K562 (cell line): ENCODE measurements around the gene CENPB. TPM values are rescaled to one million over a fixed set of nuclear protein-coding genes. Genes with fewer than 3 reads are reported as not detected.

ENCODE experiments used
- ATF7 ChIP-seq: fragments of 450-650 bp; IDR thresholded peaks from 2 replicates; pipeline ENCODE4 v1.7.1; 2014; ENCODE audit warnings: mild to moderate bottlenecking, moderate library complexity
- CBX1 ChIP-seq: sonication (generic); IDR thresholded peaks from 2 replicates; pipeline ENCODE4 v1.6.1; 2016; ENCODE audit warnings: antibody characterized with exemption, low read depth, mild to moderate bottlenecking
- CREB3 ChIP-seq: fragments of 450-650 bp; conservative IDR thresholded peaks from 2 replicates; pipeline ENCODE4 v1.6.1; 2016; ENCODE audit warnings: missing genetic modification characterization, low read depth, mild to moderate bottlenecking, missing compliant biosample characterization, moderate library complexity
- EP400 ChIP-seq: fragments of 450-650 bp; IDR thresholded peaks from 2 replicates; pipeline ENCODE4 v1.6.1; 2017; ENCODE audit warnings: antibody characterized with exemption, mild to moderate bottlenecking, moderate library complexity
- FOXP1 ChIP-seq: sonication (generic); formaldehyde crosslinking; IDR thresholded peaks from 2 replicates; pipeline ENCODE4 v1.8.0; 2022; ENCODE audit warnings: mild to moderate bottlenecking, missing genetic modification reagents
- L3MBTL2 ChIP-seq: fragments of 450-650 bp; IDR thresholded peaks from 2 replicates; pipeline ENCODE4 v1.6.1; 2016; ENCODE audit warnings: mild to moderate bottlenecking, moderate library complexity
- NCOA6 ChIP-seq: fragments of 450-650 bp; IDR thresholded peaks from 2 replicates; pipeline ENCODE4 v1.6.1; 2017; ENCODE audit warnings: mild to moderate bottlenecking
- NR2F6 ChIP-seq: fragments of 450-650 bp; formaldehyde crosslinking; IDR thresholded peaks from 2 replicates; pipeline ENCODE4 v1.4.0; 2020; ENCODE audit warnings: mild to moderate bottlenecking
- POLR2AphosphoS2 ChIP-seq: IDR thresholded peaks from 2 replicates; pipeline ENCODE4 v1.6.1; 2012; ENCODE audit warnings: low read length, improper control_type of control experiment
- PRPF4 ChIP-seq: fragments of 200-400 bp; formaldehyde crosslinking; IDR thresholded peaks from one replicate; pipeline ENCODE4 v1.6.1; 2017; ENCODE audit warnings: low read length, low read depth, mild to moderate bottlenecking; ENCODE audit not compliant: insufficient read depth, poor library complexity, severe bottlenecking
- PTBP1 ChIP-seq: fragments of 200-400 bp; formaldehyde crosslinking; IDR thresholded peaks from 2 replicates; pipeline ENCODE4 v1.6.1; 2017; ENCODE audit warnings: low read depth, low read length
- PTTG1 ChIP-seq: fragments of 450-650 bp; IDR thresholded peaks from 2 replicates; pipeline ENCODE4 v1.6.1; 2016; ENCODE audit warnings: low read depth, mild to moderate bottlenecking, missing genetic modification characterization, missing compliant biosample characterization
- ZKSCAN8 ChIP-seq: fragments of 200-800 bp; sonication (Bioruptor generic); IDR thresholded peaks from 2 replicates; pipeline ENCODE4 v1.6.1; 2016; ENCODE audit warnings: missing genetic modification characterization, missing compliant biosample characterization
- ZNF586 ChIP-seq: fragments of 450-650 bp; formaldehyde crosslinking; conservative IDR thresholded peaks from 2 replicates; pipeline ENCODE4 v1.4.0; 2020; ENCODE audit warnings: mild to moderate bottlenecking, moderate library complexity
- ZNF589 ChIP-seq: fragments of 200-800 bp; sonication (Bioruptor generic); IDR thresholded peaks from 2 replicates; pipeline ENCODE4 v1.6.1; 2016; ENCODE audit warnings: low read depth, missing genetic modification characterization, missing compliant biosample characterization
- polyA plus RNA-seq, 8 experiments: library from polyadenylated mRNA; depleted of rRNA in 4 of 8; stranded (reverse) in 5 of 8; unstranded in 3 of 8; fragments of >200 nt; fragmentation: Nextera tagmentation in 2 of 8; fragmentation: Illumina TruSeq in 1 of 8; extraction: Ambion mirVana in 2 of 8; extraction: Trizol in 1 of 8; gene quantifications; 2 replicates each; pipeline versions ENCODE4 v1.2.1 to v1.2.3, GENCODE V29; 2011 to 2014; ENCODE audit warnings: inconsistent platforms in 1 of 8, missing spikeins in 1 of 8
- total RNA-seq, 7 experiments: library from RNA; depleted of rRNA in 6 of 7; stranded (reverse); fragments of >200 nt in 6 of 7; fragmentation: Illumina TruSeq in 2 of 7; extraction: Trizol in 2 of 7; gene quantifications; 2 replicates each; pipeline versions ENCODE4 v1.2.1 to v1.2.3, GENCODE V29; 2011 to 2021; ENCODE audit warnings: low replicate concordance in 1 of 7
- TF ChIP-seq, protein P1 (sequence below): sonication (generic); formaldehyde crosslinking; IDR thresholded peaks from 2 replicates; pipeline ENCODE4 v1.8.0; 2022; ENCODE audit warnings: mild to moderate bottlenecking, low read depth, missing genetic modification reagents
- TF ChIP-seq, protein P2 (sequence below): fragments of 250-450 bp; sonication (Bioruptor Pico); IDR thresholded peaks from 2 replicates; pipeline ENCODE4 v1.8.0; 2021; ENCODE audit warnings: moderate library complexity, mild to moderate bottlenecking, inconsistent platforms
- TF ChIP-seq, protein P3 (sequence below): fragments of 450-650 bp; IDR thresholded peaks from 2 replicates; pipeline ENCODE4 v1.7.0; 2016; ENCODE audit warnings: borderline replicate concordance
- TF ChIP-seq, protein P4 (sequence below): sonication (generic); formaldehyde crosslinking; IDR thresholded peaks from 2 replicates; pipeline ENCODE4 v1.9.0; 2022; ENCODE audit warnings: mild to moderate bottlenecking, missing genetic modification reagents
- TF ChIP-seq, protein P5 (sequence below): fragments of 450-650 bp; formaldehyde crosslinking; IDR thresholded peaks from 2 replicates; pipeline ENCODE4 v1.4.0; 2022; ENCODE audit warnings: missing genetic modification characterization

Gene CENPB
- total and polyA plus RNA-seq, 9 of the 15 experiments (the other 6 are each of a cell fraction or from before 2014, with no cell fraction given), result 0.17 to 70.8 (median 24.9) TPM

- TF ChIP-seq PTBP1, result no peak
- TF ChIP-seq POLR2AphosphoS2, result no peak
- TF ChIP-seq, protein P1, sequence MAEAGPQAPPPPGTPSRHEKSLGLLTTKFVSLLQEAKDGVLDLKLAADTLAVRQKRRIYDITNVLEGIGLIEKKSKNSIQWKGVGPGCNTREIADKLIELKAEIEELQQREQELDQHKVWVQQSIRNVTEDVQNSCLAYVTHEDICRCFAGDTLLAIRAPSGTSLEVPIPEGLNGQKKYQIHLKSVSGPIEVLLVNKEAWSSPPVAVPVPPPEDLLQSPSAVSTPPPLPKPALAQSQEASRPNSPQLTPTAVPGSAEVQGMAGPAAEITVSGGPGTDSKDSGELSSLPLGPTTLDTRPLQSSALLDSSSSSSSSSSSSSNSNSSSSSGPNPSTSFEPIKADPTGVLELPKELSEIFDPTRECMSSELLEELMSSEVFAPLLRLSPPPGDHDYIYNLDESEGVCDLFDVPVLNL (CRISPR knock-in tag), result peak; percentile 21; the same call in 1 of the 2 replicates
- TF ChIP-seq ZNF589 (CRISPR knock-in tag), result no peak
- TF ChIP-seq, protein P2, sequence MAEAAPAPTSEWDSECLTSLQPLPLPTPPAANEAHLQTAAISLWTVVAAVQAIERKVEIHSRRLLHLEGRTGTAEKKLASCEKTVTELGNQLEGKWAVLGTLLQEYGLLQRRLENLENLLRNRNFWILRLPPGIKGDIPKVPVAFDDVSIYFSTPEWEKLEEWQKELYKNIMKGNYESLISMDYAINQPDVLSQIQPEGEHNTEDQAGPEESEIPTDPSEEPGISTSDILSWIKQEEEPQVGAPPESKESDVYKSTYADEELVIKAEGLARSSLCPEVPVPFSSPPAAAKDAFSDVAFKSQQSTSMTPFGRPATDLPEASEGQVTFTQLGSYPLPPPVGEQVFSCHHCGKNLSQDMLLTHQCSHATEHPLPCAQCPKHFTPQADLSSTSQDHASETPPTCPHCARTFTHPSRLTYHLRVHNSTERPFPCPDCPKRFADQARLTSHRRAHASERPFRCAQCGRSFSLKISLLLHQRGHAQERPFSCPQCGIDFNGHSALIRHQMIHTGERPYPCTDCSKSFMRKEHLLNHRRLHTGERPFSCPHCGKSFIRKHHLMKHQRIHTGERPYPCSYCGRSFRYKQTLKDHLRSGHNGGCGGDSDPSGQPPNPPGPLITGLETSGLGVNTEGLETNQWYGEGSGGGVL (CRISPR knock-in tag), result no peak
- TF ChIP-seq, protein P3, sequence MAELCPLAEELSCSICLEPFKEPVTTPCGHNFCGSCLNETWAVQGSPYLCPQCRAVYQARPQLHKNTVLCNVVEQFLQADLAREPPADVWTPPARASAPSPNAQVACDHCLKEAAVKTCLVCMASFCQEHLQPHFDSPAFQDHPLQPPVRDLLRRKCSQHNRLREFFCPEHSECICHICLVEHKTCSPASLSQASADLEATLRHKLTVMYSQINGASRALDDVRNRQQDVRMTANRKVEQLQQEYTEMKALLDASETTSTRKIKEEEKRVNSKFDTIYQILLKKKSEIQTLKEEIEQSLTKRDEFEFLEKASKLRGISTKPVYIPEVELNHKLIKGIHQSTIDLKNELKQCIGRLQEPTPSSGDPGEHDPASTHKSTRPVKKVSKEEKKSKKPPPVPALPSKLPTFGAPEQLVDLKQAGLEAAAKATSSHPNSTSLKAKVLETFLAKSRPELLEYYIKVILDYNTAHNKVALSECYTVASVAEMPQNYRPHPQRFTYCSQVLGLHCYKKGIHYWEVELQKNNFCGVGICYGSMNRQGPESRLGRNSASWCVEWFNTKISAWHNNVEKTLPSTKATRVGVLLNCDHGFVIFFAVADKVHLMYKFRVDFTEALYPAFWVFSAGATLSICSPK, result no peak
- TF ChIP-seq PRPF4, result no peak
- TF ChIP-seq CBX1, result 0 out of 2 replicates have a peak, but pooled peaks have one; percentile 46
- TF ChIP-seq CREB3 (tag), result no peak
- TF ChIP-seq EP400, result peak; percentile 45; the same call in 1 of the 2 replicates
- TF ChIP-seq PTTG1 (tag), result no peak
- TF ChIP-seq L3MBTL2, result peak; percentile 94
- no peak for TF ChIP-seq ZKSCAN8
- no peak for TF ChIP-seq ZNF586 (CRISPR knock-in tag)
- TF ChIP-seq FOXP1, result no peak
- no peak for TF ChIP-seq NR2F6
- TF ChIP-seq, protein P4, sequence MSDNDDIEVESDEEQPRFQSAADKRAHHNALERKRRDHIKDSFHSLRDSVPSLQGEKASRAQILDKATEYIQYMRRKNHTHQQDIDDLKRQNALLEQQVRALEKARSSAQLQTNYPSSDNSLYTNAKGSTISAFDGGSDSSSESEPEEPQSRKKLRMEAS, result peak; percentile 74
- peak; percentile 40; the same call in 1 of the 2 replicates for TF ChIP-seq ATF7
- TF ChIP-seq, protein P5, sequence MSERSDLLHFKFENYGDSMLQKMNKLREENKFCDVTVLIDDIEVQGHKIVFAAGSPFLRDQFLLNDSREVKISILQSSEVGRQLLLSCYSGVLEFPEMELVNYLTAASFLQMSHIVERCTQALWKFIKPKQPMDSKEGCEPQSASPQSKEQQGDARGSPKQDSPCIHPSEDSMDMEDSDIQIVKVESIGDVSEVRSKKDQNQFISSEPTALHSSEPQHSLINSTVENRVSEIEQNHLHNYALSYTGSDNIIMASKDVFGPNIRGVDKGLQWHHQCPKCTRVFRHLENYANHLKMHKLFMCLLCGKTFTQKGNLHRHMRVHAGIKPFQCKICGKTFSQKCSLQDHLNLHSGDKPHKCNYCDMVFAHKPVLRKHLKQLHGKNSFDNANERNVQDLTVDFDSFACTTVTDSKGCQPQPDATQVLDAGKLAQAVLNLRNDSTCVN (CRISPR knock-in tag), result no peak
- TF ChIP-seq NCOA6, result no peak
These were observed 18.9 kb downstream of the CENPB start, which contains the start of gene ADISSP (continued) for GRCh38 chr20:3767427-3768341.
